KMS-11 (cell line): ENCODE measurements around the gene KATNAL1.

ENCODE experiments used
- H2AFZ ChIP-seq: fragments of 200-600 bp; sonication (generic); 2 replicates; pipeline ENCODE4 v1.6.1; 2016; ENCODE audit warnings: antibody characterized with exemption, mixed run types, low read depth
- H3K27ac ChIP-seq: fragments of 200-600 bp; sonication (generic); 2 replicates; pipeline ENCODE4 v1.6.1; 2016; ENCODE audit warnings: mild to moderate bottlenecking, mixed run types
- H3K27me3 ChIP-seq: fragments of 200-600 bp; sonication (generic); 2 replicates; pipeline ENCODE4 v1.6.1; 2017; ENCODE audit warnings: mild to moderate bottlenecking, low read depth, mixed run types, moderate library complexity; ENCODE audit not compliant: insufficient read depth
- H3K36me3 ChIP-seq: fragments of 200-600 bp; sonication (generic); 2 replicates; pipeline ENCODE4 v1.6.1; 2017; ENCODE audit warnings: mild to moderate bottlenecking, mixed run types; ENCODE audit not compliant: insufficient read depth
- H3K4me1 ChIP-seq: fragments of 200-600 bp; sonication (generic); 2 replicates; pipeline ENCODE4 v1.6.1; 2016; ENCODE audit warnings: mild to moderate bottlenecking, low read depth, mixed run types; ENCODE audit not compliant: poor library complexity, severe bottlenecking
- H3K4me2 ChIP-seq: fragments of 200-600 bp; sonication (generic); 2 replicates; pipeline ENCODE4 v1.7.0; 2016; ENCODE audit warnings: mild to moderate bottlenecking, mixed run types
- H3K4me3 ChIP-seq: fragments of 200-600 bp; sonication (generic); IDR thresholded peaks from 2 replicates; pipeline ENCODE4 v1.6.1; 2017; ENCODE audit warnings: low read depth, low read length, mixed read lengths; ENCODE audit not compliant: insufficient read depth
- H3K79me2 ChIP-seq: fragments of 200-600 bp; sonication (generic); 2 replicates; pipeline ENCODE4 v1.6.1; 2016; ENCODE audit warnings: low read depth, mixed run types; ENCODE audit not compliant: insufficient read depth
- H3K9ac ChIP-seq: fragments of 200-600 bp; sonication (generic); 2 replicates; pipeline ENCODE4 v1.6.1; 2016; ENCODE audit warnings: mild to moderate bottlenecking, mixed run types
- H4K20me1 ChIP-seq: fragments of 200-600 bp; sonication (generic); 2 replicates; pipeline ENCODE4 v1.6.1; 2016; ENCODE audit warnings: mild to moderate bottlenecking, mixed run types; ENCODE audit not compliant: insufficient read depth
- CTCF ChIP-seq: fragments of 200-600 bp; sonication (generic); conservative IDR thresholded peaks from 2 replicates; pipeline ENCODE4 v1.6.1; 2017; ENCODE audit warnings: low read depth, mild to moderate bottlenecking, antibody characterized with exemption, low read length, moderate library complexity, mixed read lengths

Gene KATNAL1

DNA sequence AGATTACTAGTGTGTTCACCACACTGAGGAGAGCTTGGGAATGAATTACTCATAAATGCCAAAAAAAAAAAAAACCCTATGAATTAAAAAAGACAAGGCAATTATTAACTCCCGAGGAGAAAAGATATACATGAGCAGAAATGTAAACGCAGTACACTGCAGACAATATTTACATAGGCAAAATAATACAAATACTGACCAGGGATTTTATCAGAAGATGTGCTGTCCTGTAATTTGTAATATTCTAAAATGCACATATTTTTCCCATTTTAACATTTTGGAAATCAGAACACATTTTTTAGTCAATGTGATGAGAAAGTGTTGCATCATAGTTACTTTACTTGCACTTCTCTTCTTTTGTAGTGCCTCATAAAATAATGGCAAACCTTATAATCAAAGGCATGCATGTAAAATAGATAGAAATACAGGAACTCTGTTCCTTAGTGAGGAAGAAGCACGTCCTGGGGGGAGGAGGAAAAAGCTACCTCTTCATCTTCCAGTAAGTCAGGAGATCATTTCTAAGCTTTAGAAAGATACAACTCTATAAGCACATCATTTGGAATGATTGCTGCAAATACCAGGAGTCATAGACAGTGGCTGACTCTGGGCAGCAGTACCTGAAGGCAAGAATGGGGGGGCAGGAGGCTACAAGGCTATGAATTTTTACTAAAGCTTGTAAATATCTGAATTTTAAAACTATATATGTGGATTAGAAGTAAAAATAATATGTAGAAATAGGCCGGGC, 46.3 kb upstream of the KATNAL1 start:
- Histone ChIP-seq H3K27ac (no peak overlapping the region), H3K36me3 (no peaks in the 10 kb centered on the region), H2AFZ (no peak overlapping the region), H3K9ac (no peak overlapping the region), H3K4me2 (no peak overlapping the region), H3K4me1 (no peaks in the 10 kb centered on the region), H3K27me3 (no peaks in the 10 kb centered on the region), H4K20me1 (no peaks in the 10 kb centered on the region), H3K4me3 (no peak overlapping the region), H3K79me2 (no peaks in the 10 kb centered on the region)
- TF ChIP-seq CTCF = no peak

- no peaks in the 10 kb centered on the region for H4K20me1 ChIP-seq
- H3K27me3 ChIP-seq = no peaks in the 10 kb centered on the region
- H3K9ac ChIP-seq = no peak overlapping the region
- no peaks in the 10 kb centered on the region for H3K36me3 ChIP-seq
- H2AFZ ChIP-seq = no peak overlapping the region
- TF ChIP-seq CTCF = no peak
- no peak overlapping the region for H3K4me2 ChIP-seq
- no peak overlapping the region for H3K27ac ChIP-seq
- no peaks in the 10 kb centered on the region for H3K4me1 ChIP-seq
- H3K4me3 ChIP-seq = no peak overlapping the region
- H3K79me2 ChIP-seq = no peaks in the 10 kb centered on the region
These were observed 45.7 kb upstream of the KATNAL1 start for GRCh38 chr13:30353060-30353459.

GRCh38 chr13:30352121-30352520, 44.8 kb upstream of the KATNAL1 start:
- Histone ChIP-seq H3K27me3 (no peaks in the 10 kb centered on the region), H3K4me3 (no peak overlapping the region), H3K79me2 (no peaks in the 10 kb centered on the region), H3K4me2 (no peak overlapping the region), H3K27ac (no peak overlapping the region), H4K20me1 (no peaks in the 10 kb centered on the region), H3K9ac (no peak overlapping the region), H3K4me1 (peaks cover under 1% of the 10 kb centered on the region), H3K36me3 (no peaks in the 10 kb centered on the region), H2AFZ (no peak overlapping the region)
- TF ChIP-seq CTCF = no peak

- no peak for TF ChIP-seq CTCF
- H3K27me3 ChIP-seq = no peaks in the 10 kb centered on the region
- no peak overlapping the region for H2AFZ ChIP-seq
- H3K79me2 ChIP-seq = no peaks in the 10 kb centered on the region
- peaks cover 12% of the 10 kb centered on the region for H3K4me1 ChIP-seq
- H3K4me2 ChIP-seq = no peak overlapping the region
- H3K4me3 ChIP-seq = no peak overlapping the region
- no peaks in the 10 kb centered on the region for H3K36me3 ChIP-seq
- H3K9ac ChIP-seq = no peak overlapping the region
- H3K27ac ChIP-seq = no peak overlapping the region
- no peaks in the 10 kb centered on the region for H4K20me1 ChIP-seq
These were observed 39.4 kb upstream of the KATNAL1 start for GRCh38 chr13:30346789-30347167.
